Left lobe of liver (tissue), 2 donors: ENCODE measurements around the gene BTBD16. TPM values are rescaled to one million over a fixed set of nuclear protein-coding genes. Genes with fewer than 3 reads are reported as not detected.
A peak's percentile ranks its signal among the peaks of the same experiment; 100 is the strongest.

ENCODE experiments used
- ATAC-seq: fragments of 200-7000 bp; cut with Tn5 transposase; one replicate; pipeline ENCODE4 v1.9.1; 2020; ENCODE audit warnings: mild to moderate bottlenecking, moderate library complexity
- DNase-seq: peaks from one replicate; pipeline ENCODE4 v3.0.0-alpha.2; 2020; ENCODE audit warnings: low spot score
- total RNA-seq: library from RNA; stranded (reverse); gene quantifications from one replicate; pipeline ENCODE4 v1.2.1, GENCODE V29; 2021
- donor health status: DM: no; HTN: no; CAD: no; lungs with moderate emphysema.
- donor health status: DM: no; HTN: yes; CAD: no.

The BTBD16 gene
- total RNA-seq, 1 donor from 2014 or later, result 1.5 TPM

GRCh38 chr10:122267849-122268737, 3.0 kb upstream of the BTBD16 start:
- DNase-seq, result peak; percentile 54

GRCh38 chr10:122269059-122269687, 1.9 kb upstream of the BTBD16 start:
- no peak for DNase-seq
- no peak for ATAC-seq

More at GRCh38 chr10:122267849-122268737, 3.0 kb upstream of the BTBD16 start:
- ATAC-seq, result peak; percentile 97

DNA sequence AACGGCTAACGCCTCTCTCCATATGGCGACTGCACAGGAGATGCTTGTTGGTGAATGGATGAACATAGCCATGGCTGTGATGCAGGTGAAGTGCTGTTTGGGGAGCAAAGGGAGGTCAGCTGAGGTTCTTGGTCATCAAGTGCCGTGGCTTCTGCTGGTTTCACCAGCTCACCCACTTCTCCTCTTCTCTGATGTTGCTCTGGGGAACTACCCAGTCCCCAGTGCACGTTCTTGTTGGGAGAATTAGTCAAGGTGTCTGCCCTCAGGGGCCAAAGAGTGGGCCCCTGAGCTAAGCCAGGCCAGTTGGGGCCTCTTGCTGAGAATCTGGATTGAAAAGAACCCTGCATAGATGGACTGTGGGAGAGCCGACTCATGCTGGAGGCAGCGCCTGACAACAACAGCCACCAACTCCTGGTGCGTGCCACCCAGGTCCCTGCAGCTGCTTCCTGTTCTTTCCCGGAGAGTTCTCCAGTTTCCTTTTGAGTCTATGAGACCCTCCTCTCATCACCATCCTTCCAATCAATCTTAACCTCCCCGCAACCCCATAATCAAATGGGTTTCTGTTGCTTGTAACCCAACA, 3.0 kb downstream of the BTBD16 start:
- DNase-seq (no peak), ATAC-seq (no peak)

- DNase-seq, result peak; percentile 23
These were observed 5.6 kb downstream of the BTBD16 start for GRCh38 chr10:122276611-122277208.

GRCh38 chr10:122277526-122278136, 6.5 kb downstream of the BTBD16 start:
- ATAC-seq, result no peak
- peak; percentile 21 for DNase-seq

More at GRCh38 chr10:122276611-122277208, 5.6 kb downstream of the BTBD16 start:
- peak; percentile 53 for ATAC-seq

- DNase-seq (peak; percentile 48), ATAC-seq (peak; percentile 83)
These were observed 8.6 kb downstream of the BTBD16 start for GRCh38 chr10:122279725-122280141.

DNA sequence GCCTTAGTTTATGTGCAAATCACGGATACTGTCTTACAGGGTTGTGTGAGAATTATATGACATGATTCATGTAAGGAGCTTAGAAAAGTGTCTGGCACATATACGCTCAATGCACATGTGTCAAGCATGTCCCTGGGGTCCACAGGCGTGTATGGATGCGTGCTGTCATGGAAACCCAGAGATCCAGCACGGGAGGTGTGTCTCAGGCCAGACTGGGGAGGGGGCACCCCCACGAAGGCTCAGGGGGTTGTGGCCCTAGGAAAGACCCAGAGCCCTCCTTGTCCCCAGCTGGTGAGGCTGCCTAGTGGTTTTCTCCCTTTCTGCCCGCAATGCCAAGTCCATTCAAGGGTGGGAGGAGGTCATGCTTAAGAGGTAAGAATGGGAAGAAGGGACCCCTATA, 9.1 kb downstream of the BTBD16 start:
- DNase-seq (peak; percentile 33), ATAC-seq (no peak)

DNA sequence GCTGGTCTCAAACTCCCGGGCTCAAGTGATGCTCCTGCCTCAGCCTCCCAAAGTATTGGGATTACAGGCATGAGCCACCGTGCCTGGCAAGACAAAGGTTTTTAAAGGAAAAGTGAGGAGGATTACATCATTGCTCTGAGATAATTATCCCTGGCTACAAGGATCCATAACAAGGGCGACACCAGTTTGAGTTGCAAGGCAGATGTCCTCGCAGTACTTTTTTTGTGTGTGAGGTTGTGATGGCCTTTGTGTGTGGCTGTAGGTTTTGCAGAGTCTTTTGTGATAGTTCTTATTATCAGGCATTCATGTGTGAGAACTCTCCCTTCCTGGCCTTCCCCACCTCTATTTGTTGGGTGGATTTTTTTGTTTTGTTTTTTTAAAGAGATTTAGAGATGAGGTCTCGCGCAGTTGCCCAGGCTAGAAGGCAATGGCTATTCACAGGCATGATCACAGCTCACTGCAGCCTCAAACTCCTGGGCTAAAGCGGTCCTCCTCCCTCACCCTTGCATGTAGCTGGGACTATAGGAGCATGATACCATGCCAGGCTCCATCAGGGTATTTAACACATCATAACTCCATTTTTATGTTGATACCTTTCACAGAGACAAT, 10.0 kb downstream of the BTBD16 start:
- peak; percentile 23 for DNase-seq
- ATAC-seq, result no peak

DNA sequence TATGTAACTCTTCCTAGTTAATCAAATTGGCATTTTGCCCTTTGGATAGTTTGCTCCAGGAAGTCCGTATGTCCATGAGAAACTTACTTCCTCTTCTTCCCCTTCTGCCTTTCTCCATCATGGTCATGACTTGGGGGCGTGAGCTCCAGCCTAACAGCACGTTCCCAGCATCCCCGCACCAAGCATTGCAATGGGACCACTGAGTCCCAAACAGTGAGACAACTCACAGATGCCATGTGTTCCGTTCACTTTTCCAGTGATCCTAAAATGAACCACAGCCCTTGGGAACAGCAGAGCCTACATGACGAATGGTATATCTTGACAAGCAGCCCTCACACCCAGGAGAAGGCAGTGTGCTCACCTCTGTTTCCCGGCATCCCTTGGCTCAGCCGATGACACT, 10.7 kb downstream of the BTBD16 start:
- DNase-seq (no peak), ATAC-seq (no peak)

- ATAC-seq (no peak), DNase-seq (peak; percentile 40)
These were observed 11.2 kb downstream of the BTBD16 start for GRCh38 chr10:122282253-122282671.

GRCh38 chr10:122282909-122283308, 11.8 kb downstream of the BTBD16 start:
- DNase-seq (peak; percentile 24), ATAC-seq (no peak)

- ATAC-seq, result no peak
These were observed 14.7 kb downstream of the BTBD16 start for GRCh38 chr10:122285506-122286444.

DNA sequence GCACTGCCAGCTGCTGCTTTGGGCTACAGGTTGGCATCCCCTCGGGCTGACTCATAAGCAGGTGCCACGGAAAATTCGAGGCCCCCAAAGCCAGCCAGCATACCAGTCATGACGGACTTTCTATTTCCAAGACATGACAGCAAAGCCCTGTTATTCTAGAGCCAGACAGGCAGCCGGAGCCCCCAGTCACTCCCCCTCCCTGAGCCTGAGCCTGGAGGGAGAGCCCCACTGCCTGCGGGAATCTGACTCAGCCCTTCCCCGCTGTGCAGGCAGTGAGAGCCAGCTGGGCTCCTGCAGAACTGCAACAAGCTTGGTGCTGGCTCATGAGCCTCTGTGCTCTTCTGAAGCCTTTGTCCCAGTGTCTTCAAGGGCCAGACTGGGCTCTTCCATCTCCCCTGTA, 15.8 kb downstream of the BTBD16 start:
- DNase-seq (no peak), ATAC-seq (no peak)

More at GRCh38 chr10:122285506-122286444, 14.7 kb downstream of the BTBD16 start:
- DNase-seq, result peak; percentile 12

DNA sequence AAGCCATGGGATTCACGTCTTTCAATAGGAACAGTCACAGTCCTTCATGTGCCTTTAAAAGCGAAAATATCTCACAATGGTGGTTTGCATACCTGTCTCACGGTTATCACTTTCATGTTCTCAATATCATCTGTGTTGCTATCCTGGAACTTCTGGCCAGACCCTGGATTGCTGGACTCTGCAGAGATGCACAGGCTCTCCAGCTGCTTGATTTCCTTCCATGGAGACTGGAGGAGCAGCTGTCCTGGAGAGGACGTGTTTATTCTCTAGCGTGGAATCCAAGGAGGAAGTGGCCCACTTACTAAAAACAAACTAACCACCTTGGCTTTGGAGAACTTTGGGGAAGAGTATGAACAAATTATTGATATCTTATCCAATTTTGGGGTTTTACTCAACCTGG, 16.5 kb downstream of the BTBD16 start:
- ATAC-seq, result no peak
- no peak for DNase-seq

DNA sequence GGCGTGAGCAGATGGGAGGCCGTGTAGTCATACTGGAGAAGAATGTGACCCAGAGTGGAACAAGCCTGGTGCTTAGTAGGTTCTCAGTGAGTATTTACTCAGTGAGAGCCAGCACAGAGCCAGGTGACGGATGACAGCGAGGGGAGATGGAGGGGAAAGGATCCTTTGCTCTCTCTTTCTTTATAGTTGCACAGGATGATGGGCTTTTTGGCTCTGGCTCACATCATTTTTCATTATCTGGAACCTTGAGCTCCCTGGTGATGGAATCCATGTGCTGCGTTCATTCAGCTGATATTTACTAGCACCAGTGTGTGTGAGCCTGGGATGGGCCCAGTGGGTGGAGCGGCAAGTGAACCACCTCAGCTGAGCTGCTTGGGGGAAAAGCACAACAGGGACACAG, 17.2 kb downstream of the BTBD16 start:
- DNase-seq (no peak), ATAC-seq (no peak)

DNA sequence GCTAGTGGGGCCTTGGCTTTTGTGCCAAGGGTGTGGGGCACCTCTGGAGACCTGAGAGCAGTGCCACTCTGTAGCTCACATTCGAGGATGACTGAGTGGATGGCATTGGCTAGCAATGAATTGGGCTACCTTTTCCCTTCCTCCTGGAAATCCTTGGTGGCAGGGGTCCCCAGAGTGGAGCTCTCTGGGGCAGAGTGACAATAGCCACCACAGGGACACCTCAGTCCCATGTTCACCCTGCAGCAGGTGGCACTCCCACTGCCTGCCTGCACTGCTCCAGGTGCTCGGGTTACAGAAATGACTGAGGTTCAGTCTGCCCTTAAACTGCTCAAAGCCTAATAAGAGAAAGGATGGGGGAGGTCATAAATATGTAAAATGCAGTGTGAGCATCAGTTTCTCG, 17.8 kb downstream of the BTBD16 start:
- no peak for ATAC-seq

GRCh38 chr10:122290334-122290733, 19.2 kb downstream of the BTBD16 start:
- no peak for DNase-seq
- ATAC-seq, result no peak

More for the DNA sequence above, 17.8 kb downstream of the BTBD16 start:
- DNase-seq, result no peak

GRCh38 chr10:122290833-122291532, 19.9 kb downstream of the BTBD16 start:
- ATAC-seq (no peak), DNase-seq (no peak)

- DNase-seq, result no peak
These were observed 20.6 kb downstream of the BTBD16 start for GRCh38 chr10:122291739-122292138.

More at GRCh38 chr10:122291739-122292138, 20.6 kb downstream of the BTBD16 start:
- ATAC-seq, result no peak
